ENCODE measurements around the gene FLT1.

DNA sequence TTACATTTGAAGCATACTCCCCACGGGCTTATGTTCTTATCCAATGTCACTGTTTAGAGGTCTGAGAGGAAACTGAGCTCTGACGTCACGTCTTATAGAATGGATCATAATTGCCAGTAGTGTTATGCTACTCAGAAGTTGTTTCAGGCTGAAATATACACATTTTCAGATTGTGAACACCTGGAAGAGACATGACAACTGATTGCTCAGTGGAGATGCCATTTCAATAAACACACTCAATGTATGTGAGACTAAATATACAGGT, 17.3 kb downstream of the FLT1 start:
- TF ChIP-seq CTCF (IDR thresholded peaks at IDR 0.05; ENCODE audit: low read depth, low read length, poor library complexity, severe bottlenecking) (no peak), EZH2phosphoT487 (IDR thresholded peaks at IDR 0.05; ENCODE audit: borderline replicate concordance, low read length) (no peak)

Data from DOHH2 (cell line).